ENCODE data around the gene MAP4.
"Not testable (repeated sequence)": the region's sequence is repeated elsewhere in the genome, so short reads cannot be mapped to it uniquely, and the experiment has no call there.

The MAP4 gene, protein sequence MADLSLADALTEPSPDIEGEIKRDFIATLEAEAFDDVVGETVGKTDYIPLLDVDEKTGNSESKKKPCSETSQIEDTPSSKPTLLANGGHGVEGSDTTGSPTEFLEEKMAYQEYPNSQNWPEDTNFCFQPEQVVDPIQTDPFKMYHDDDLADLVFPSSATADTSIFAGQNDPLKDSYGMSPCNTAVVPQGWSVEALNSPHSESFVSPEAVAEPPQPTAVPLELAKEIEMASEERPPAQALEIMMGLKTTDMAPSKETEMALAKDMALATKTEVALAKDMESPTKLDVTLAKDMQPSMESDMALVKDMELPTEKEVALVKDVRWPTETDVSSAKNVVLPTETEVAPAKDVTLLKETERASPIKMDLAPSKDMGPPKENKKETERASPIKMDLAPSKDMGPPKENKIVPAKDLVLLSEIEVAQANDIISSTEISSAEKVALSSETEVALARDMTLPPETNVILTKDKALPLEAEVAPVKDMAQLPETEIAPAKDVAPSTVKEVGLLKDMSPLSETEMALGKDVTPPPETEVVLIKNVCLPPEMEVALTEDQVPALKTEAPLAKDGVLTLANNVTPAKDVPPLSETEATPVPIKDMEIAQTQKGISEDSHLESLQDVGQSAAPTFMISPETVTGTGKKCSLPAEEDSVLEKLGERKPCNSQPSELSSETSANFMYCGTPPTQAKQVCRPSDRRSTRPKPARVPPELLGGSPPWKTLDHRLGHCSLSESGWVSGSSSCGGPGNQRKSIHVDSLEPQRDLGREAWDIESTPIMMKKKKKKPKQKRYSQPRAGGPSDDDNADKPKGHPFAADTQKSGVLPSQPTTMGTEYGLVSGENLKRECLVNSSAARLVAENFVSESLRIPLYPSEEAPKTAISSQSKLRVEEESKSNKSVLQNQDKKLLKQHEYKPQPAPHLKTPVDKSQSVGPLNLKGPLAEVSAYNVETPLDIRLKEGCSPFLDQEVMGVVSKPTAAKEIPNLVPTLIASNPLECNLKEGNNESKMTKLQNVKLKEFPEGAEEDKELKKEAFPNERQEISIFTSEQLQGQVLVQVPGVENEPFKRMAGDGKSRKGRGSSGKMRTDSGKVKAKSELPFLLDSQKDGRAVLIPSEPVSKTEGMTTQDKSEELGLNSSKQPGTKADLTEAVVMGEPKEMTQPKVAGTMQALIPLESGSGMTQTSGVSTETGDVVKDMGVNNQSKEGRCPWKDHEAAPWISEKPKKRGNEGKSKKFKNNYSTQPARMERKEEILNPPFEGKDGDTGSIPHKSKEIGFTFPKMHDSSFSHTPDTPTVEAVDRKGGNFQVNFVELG (N-terminal part only)

DNA sequence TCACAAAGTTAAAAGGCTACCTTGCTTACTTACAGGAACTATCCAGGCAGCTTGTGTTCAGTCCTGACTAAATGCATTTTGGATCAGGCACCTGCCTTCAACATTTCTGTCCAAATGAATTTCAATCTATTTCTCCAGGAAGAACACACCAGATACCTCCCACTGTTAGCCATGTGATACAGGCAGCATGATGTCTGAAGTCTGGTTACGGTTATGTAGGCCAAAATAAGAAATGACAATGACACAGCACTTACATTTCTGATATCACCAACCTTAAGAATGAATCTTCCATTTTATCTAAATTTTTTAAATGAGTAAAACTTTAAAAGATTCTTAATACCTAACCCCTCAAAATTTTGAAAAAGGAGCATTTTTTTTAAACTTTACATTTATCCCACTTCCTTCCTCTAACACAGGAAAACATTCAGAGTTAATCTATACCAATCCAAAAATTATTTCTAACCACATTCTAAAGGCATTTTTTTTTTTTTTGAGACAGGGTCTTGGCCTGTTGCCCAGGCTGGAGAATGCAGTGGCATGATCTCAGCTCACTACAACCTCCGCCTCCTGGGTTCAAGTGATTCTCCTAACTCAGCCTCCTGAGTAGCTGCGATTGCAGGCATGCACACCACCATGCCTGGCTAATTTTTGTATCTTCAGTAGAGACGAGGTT, at the start of gene MAP4:
MAP4 (minus strand) TSS at position 116 of the 673 bp plus-strand sequence. CDS start 17,556 bp downstream, outside the sequence.
- no peak for DNase-seq (ENCODE audit: low read depth)

DNA sequence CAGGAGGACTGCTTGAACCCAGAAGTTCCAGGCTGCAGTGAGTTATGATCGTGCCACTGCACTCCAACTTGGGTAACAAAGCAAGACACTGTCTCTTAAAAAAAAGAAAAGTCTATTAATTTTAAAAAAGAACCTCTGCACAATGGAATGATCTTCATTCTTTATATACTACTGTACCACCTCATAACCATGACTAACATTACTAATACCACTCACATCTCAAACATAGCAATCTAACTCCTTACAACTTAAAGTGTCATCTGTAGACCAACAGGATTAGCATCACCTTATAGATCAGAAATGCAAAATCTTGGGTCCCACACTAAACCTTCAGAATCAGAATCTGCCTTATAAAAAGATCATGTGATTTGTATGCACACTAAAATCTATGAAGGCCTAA, 48.8 kb upstream of the MAP4 start:
- no peak for DNase-seq (ENCODE audit: low read depth)

DNA sequence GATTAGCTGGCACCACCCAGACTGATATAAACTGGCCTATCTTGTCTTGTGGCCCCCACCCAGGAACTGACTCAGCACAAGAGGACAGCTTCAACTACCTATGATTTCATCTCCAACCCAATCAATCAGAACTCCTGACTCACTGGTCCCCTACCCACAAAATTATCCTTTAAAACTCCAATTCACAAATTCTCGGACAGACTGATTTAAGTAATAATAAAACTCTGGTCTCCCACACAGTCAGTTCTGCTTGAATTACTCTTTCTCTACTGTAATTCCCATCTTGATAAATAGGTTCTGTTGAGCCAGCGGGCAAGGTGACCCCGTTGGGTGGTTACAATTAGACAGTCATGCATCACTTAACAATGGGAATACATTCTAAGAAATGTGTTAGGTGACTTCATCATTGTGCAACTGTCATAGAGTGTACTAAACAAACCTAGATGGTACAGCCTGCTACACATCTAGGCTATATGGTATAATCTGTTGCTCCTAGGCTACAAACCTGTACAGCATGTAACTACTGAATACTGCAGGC, 48.1 kb upstream of the MAP4 start:
- no peak for DNase-seq (ENCODE audit: low read depth)

DNA sequence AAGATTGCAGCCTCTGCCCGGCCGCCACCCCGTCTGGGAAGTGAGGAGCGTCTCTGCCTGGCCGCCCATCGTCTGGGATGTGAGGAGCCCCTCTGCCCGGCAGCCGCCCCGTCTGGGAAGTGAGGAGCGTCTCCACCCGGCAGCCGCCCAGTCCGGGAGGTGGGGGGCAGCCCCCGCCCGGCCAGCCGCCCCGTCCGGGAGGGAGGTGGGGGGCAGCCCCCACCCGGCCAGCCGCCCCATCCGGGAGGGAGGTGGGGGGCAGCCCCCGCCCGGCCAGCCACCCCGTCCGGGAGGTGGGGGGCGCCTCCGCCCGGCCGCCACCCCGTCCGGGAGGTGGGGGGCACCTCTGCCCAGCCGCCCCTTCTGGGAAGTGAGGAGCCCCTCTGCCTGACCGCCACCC, 45.4 kb upstream of the MAP4 start:
- DNase-seq (ENCODE audit: low read depth) = not testable (repeated sequence)

DNA sequence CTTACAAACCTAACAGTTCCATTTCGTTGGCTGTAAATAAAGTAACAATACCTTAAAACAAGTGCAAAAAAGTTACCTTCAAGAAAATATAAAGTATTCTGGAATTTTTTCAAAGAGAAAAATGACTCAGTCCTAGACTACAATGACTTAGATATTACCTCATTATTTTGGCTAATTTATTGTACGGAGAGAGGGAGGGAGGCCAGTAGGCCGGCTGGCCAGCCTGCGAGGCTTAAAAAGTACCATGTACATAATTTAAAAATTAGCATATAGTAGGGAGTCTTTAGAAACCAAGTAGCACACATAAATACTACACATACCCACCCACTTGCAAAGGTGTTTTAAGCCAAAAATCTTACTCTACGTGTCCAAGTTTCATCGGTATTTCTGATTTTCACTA, 41.9 kb upstream of the MAP4 start:
- DNase-seq (ENCODE audit: low read depth) = no peak

DNA sequence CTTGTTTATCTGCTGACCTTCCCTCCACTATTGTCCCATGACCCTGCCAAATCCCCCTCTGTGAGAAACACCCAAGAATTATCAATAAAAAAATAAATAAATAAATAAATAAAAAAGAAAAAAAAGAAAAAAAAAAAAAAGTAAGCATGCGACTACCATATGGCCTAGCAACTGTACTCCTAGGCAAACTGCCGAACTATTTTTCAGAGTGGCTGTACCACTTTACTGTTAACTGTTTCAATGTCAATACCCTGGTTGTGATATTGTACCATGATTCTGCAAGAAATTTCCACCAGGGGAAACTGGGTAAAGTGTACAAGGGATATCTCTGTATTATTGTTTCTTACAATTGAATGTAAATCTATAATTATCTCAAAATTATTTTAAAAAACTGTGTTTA, 41.3 kb upstream of the MAP4 start:
- no peak for DNase-seq (ENCODE audit: low read depth)

DNA sequence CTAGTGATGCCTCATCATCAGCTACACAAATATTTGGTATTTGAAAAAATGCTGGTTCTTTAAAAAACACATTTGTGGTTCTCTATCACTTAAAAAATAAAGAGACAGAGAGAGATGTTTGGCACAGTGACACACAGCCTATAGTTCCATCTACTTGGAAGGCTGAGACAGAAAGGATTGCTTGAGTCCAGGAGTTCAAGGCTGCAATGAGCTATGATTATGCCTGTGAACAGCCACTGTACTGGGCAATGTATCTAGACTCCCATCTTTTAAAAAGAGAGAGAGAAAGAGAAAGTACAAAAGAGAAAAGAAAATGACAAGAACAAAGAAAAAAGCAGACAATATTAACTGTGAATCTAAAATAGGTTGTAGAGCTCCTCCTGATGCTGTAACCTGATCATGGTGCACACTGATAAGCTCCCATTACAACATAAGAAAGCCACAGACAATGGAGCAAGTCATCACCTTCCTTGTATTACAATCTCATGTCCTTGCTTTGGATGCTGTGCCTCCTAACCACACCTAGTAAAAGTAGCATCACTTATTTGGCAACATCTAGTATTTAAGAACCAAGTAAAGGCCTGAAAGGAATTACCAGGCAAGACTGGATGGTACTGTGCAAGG, 31.7 kb upstream of the MAP4 start:
- DNase-seq (ENCODE audit: low read depth) = no peak

DNA sequence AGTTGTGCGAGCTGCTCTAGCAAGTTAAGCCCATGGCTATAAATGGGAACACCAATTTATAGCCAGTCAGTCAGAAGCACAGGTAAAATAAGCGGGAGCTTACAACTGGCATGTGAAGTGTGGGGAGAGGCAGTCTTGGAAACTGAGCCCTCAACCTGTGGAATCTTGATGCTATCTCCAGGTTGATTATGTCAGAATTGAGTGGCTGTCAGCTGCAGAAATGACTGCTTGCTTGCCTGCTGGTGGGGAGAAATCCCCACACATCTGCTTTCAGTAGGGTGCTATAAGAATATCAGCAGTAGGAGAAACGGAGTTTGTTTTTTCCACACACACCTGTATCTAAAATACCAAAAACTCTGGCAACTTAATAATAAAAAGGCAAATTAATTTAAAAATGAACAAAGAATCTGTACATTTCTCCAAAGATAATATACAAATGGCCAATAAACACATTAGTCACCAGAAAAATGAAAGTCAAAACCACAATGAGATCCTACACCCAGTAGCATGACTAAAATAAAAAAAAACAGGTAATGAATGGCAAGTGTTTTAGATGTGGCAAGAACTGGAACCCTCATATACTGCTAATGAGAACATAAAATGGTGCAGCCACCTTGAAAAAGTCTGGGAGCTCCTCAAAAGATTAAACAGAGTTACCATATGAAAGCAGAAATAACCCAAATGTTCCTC, 26.0 kb upstream of the MAP4 start:
- DNase-seq (ENCODE audit: low read depth) = no peak

DNA sequence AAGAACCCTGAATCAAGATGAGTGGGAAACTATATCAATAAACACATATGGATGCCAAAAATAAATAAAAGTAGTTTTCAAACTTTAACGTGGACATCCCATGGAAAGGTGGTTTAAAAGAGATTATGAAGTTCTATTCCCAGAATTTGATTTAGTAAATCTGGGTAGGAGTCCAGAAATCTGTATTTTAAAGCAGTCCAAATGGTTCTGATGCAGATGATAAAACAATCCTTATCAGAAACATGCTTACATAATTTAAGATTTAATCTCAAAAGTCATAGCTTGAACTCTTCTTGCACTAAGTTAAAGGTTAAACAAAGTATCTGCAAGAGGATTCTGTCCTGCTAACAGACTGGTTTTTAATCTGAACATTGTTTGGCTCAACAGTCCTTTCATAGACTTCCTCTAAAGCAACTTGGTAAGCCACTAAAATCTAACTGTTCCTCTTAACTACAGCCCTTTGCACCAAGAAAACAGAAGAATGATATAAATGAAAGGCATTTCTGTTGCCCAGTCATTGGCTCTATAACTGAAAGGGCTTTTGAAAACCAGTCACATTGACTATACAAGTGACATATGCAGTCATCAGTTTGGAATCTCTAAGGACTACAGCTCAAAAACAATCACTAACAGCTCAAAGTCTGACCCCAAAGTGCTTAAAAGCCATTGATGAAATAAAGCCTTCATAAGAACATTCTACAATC, 23.4 kb upstream of the MAP4 start:
- no peak for DNase-seq (ENCODE audit: low read depth)

DNA sequence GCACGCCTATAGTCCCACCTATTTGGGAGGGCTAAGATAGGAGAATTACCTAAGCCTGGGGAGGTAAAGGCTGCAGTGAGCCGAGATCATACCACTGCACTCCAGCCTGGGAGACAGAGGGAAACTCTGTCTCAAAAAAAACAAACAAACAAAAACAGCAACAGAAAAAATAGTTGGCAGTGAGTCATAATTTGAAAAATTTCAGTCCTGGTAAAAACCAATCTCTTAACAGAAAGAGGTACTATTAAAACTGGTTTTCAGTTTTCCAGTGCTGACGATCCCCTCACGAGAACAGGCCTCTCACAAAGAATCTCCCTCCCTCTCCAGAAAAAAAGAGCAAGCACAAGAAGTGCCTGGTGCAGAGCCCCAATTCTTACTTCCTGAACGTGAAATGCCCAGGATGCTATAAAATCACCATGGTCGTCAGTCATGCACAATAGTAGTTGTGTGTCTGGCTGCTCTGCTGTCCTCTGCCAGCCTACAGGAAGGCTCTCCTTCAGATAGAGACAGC, 22.8 kb upstream of the MAP4 start:
- no peak for DNase-seq (ENCODE audit: low read depth)

DNA sequence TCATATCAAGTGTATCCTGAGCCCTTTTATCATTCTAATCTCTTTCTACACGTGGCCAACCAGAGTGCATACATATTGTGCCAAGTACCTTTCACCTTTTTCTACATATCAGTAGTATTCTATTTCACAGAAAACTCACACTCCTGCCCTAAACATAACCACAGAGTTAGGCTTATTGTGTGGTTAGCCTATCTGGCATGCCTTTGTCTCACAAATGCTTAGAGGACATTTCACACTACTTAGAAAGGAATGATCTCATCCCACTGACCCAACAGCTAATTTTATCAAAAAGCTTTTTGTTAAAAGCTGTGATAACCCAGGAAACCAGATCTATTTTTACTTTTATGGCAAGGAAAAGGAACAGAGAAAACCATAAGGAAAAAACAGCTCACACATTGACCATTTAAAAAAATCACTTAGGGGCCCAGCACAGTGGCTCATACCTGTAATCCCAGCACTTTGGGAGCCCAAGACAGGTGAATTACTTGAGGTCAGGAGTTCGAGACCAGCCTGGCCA, 17.8 kb upstream of the MAP4 start:
- no peak for DNase-seq (ENCODE audit: low read depth)

DNA sequence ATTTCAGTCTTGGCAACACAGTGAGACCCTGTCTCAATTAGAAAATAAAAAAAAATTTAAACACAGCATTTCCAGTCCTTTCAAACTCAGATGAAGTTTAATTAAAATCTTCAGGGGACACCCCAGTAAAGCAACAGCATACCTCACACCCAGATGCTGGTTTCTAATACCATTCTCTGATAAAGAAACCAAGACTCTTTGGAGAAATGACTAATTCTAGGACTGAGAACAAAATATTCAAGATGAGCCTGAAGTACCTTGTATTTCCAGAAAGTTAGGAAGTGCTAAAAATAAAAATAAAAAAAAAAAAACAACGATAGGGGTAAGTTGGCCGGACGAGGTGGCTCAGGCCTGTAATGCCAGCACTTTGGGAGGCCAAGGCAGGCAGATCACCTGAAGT, 14.0 kb upstream of the MAP4 start:
- no peak for DNase-seq (ENCODE audit: low read depth)

DNA sequence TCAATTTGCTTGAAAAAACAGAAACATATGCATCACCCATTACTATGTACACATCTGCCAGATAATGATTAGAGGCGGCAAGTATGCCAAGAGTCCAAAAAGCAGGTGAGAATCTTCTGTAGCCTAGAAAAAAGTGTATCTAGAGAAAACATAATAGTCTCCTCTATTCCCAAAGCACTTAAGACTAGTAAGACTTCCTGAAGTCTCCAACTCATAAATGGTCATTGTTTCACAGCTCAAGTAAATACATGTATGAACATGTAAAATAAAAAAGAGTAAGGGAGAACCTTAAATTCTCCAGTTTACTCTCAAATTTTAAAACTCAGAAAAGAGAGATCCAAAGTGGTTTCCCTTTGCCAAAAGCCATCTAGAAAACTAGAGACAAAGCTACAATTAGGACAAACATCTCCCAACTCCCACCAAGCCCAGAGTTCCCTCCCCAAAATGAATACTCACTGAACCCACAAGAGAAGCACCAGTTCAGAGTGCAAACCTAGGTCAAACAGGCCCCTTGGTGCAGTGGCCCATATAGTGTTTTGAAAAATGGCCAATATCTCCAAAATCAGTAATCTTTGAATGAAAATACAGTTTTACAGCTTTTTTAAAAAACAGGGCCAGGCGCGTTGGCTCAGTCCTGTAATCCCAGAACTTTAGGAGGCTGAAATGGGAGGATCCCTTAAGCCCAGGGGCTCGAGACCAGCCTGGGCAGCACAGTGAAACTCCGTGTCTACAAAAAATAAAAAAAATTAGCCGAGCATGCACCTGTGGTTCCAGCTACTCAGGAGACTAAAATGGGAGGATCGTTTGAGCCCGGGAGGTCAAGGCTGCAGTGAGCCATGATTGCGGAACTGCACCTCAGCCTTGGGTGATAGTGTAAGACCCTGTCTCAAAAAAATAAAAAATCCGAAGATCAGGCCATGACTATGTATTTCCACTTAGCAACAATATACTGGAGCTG, 11.0 kb upstream of the MAP4 start:
- no peak for DNase-seq (ENCODE audit: low read depth)

DNA sequence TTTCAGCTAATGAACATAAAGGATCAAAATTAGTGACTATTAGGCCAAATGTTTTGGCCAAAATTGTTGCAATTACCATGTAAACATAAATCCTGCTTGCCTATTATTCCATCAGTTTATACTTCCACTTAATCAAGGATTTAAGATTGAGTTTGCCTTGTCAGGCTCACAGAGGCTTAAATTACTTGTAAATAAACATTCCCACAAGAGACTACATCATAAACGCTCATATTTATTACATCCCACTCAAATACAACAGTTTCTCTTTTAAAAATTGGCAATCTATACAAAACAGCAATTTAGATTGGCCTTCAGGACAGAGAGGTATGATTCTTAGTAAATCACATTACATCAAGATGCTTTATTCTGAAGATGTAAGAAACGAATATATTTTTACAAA, 9.9 kb upstream of the MAP4 start:
- DNase-seq (ENCODE audit: low read depth) = no peak

DNA sequence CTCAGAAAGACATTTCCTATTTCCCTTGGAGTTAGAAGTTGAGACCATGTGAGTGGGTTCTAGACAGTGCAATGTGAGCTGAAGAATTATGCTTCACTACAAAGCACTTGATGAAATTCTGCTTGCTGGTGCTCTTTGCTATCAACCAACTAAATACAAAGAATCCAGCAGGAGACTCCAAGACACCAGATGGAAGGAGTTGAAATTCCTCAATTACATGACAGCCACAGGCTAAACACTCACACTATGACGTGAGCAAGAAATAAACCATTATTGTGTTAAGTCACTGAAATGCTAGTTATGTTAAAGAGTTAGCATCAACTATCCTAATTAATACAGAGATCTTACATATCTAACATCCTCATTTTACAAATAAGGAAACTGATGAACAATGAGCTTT, 8.2 kb upstream of the MAP4 start:
- no peak for DNase-seq (ENCODE audit: low read depth)

DNA sequence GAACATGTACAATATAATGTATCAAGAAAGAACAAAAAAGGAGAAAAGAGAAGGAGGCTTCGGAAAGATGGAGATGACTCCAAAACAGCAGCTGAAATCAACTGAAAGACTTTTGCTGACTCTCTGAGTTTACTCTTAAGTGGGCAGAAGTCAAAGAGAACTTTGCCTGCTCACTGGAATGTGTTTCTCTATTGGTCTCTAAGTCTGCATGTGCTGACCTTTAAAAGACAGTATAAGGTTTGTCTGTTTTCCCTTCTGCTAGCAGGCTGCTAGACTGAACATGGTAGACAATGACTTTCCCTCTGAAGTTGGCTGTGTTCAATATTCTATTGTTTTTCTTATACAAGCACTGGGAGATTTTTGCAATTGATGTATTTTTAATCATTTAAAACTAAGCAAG, 7.2 kb upstream of the MAP4 start:
- DNase-seq (ENCODE audit: low read depth) = no peak

DNA sequence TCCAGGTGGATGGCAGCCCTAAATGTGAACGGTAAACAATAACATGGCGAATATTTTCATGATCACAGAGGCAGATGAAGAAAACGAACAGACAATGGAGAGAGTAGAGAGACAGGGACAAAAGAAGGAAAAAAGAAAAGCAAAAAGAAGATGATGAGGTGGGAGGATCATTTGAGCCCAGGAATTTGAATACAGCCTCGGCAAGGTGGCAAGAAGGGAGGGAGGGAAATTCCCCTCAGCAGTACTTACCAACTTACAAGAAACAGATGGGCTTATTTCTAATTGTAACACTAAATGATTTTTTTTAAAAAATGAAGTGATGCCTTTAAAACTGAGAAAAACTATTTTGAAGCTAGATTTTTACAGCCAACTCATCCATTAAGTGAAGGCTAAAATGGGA, 6.0 kb upstream of the MAP4 start:
- no peak for DNase-seq (ENCODE audit: low read depth)

DNA sequence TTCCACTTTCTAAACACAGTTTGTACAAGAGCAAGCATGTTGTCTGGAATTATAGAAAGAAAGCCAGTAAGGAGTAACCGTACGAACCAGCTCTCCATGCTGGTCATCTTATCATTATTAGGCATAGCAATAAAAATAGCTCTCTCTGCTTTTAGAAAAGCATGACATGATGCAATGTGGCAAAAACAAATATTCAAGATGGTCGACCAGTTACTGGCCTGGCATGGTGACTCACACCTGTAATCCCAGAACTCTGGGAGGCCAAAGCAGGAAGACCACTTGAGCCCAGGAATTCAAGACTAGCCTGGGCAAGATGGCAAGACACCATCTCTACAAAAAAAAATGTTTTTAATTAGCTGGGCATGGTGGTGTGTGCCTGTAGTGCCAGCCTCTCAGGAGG, 2.6 kb upstream of the MAP4 start:
- no peak for DNase-seq (ENCODE audit: low read depth)
